BJ (cell line): ENCODE data around the gene GPR162. TPM values are rescaled to one million over a fixed set of nuclear protein-coding genes. Genes with fewer than 3 reads are reported as not detected.

Source experiments
- CTCF ChIA-PET: fragments of 350-600 bp; formaldehyde crosslinking; extraction: SDS; loops from one replicate; lab custom pipeline; 2021; ENCODE audit warnings: antibody characterized with exemption, inconsistent platforms; lab: Yijun Ruan, JAX
- POLR2A ChIA-PET: fragments of 300-600 bp; sonication (Branson Sonifier 250); formaldehyde crosslinking; extraction: SDS; loops from one replicate; lab custom pipeline; 2021; ENCODE audit warnings: antibody characterized with exemption; lab: Charles Lee
- DNase-seq: peaks from one replicate; pipeline ENCODE4 v3.0.0-alpha.2; 2011; ENCODE audit warnings: low read depth
- H3K27me3 ChIP-seq: 2 replicates; pipeline ENCODE4 v1.6.0; 2011; ENCODE audit warnings: low read length; ENCODE audit not compliant: control insufficient read depth, insufficient read depth
- H3K36me3 ChIP-seq: 2 replicates; pipeline ENCODE4 v1.5.1; 2011; ENCODE audit warnings: low read length; ENCODE audit not compliant: control insufficient read depth, insufficient read depth
- H3K4me3 ChIP-seq: 2 replicates; pipeline ENCODE4 v1.5.1; 2011; ENCODE audit warnings: low read depth, mild to moderate bottlenecking, control low read depth, low read length
- CTCF ChIP-seq: IDR thresholded peaks from 2 replicates; pipeline ENCODE4 v1.5.1; 2011; ENCODE audit warnings: low read depth, mild to moderate bottlenecking, control low read depth, inconsistent platforms, low read length, moderate library complexity; ENCODE audit not compliant: insufficient read depth
- polyA plus RNA-seq: library from polyadenylated mRNA; depleted of rRNA; stranded (reverse); fragments of >200 nt; gene quantifications from 2 replicates; pipeline ENCODE4 v1.2.3, GENCODE V29; 2011

The GPR162 gene
- polyA plus RNA-seq, 1 experiment: 6.6 TPM

GRCh38 chr12:6791931-6792520, 29.6 kb upstream of the GPR162 start:
- no peak for TF ChIP-seq CTCF
- CTCF ChIA-PET: interaction anchor here (0.9 to 2.9 kb wide), 5 partner anchors 13 to 39 kb away, joined by 3 to 14 read pairs (median 4); partner anchors contain the start of genes MLF2 and P3H3
- DNase-seq: no peak
- peaks cover 2% of the 10 kb centered on the region; the same call in 1 of the 2 replicates for H3K27me3 ChIP-seq
- POLR2A ChIA-PET: no interaction called here
- no peak overlapping the region for H3K4me3 ChIP-seq
- H3K36me3 ChIP-seq: no peaks in the 10 kb centered on the region

GRCh38 chr12:6792522-6793201, 29.0 kb upstream of the GPR162 start:
- Histone ChIP-seq H3K27me3 (peaks cover 2% of the 10 kb centered on the region; the same call in 1 of the 2 replicates), H3K4me3 (no peak overlapping the region), H3K36me3 (no peaks in the 10 kb centered on the region)
- no peak for DNase-seq
- ChIA-PET CTCF (interaction anchor here (0.9 to 2.9 kb wide), 6 partner anchors 9 to 39 kb away, joined by 3 to 14 read pairs (median 4); partner anchors contain the start of genes MLF2 and P3H3), POLR2A (interaction anchor here (0.5 kb wide), 1 partner anchor 21 kb away, joined by 7 read pairs; no protein-coding TSS in a partner anchor)
- TF ChIP-seq CTCF: no peak

GRCh38 chr12:6795088-6795487, 26.5 kb upstream of the GPR162 start:
- Histone ChIP-seq H3K36me3 (no peaks in the 10 kb centered on the region), H3K4me3 (no peak overlapping the region), H3K27me3 (peaks cover 4% of the 10 kb centered on the region; the same call in 1 of the 2 replicates)
- CTCF ChIA-PET: interaction anchor here (1.4 to 2.0 kb wide), 2 partner anchors 9 to 41 kb away, joined by 3 to 11 read pairs; partner anchors contain the start of gene MLF2
- DNase-seq: no peak
- POLR2A ChIA-PET: no interaction called here
- TF ChIP-seq CTCF: no peak

DNA sequence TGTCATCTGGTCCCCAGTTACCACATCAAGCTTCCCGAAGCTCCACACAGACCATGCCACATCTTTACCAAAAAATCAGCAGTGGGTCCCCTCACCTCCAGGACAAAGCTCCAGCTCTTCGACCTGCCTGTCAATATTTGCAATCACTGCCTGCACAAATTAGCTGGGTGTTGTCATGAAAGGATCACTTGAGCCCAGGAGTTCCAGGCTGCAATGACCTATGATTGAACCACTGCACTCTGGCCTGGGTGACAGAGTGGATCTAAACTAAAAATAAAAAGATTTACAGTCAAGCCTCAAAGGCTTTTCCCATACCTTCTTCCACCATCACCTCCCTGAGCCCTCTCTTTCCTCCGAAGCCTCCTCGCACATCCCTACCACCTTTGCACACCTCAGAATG, 25.0 kb upstream of the GPR162 start:
- peaks cover 4% of the 10 kb centered on the region; the same call in 1 of the 2 replicates for H3K27me3 ChIP-seq
- no peaks in the 10 kb centered on the region for H3K36me3 ChIP-seq
- ChIA-PET POLR2A (no interaction called here), CTCF (interaction anchor here (0.8 to 2.0 kb wide), 4 partner anchors 11 to 43 kb away, joined by 3 to 11 read pairs (median 4); partner anchors contain the start of gene MLF2)
- DNase-seq: no peak
- no peak for TF ChIP-seq CTCF
- no peak overlapping the region for H3K4me3 ChIP-seq

GRCh38 chr12:6799147-6799546, 22.5 kb upstream of the GPR162 start:
- CTCF ChIA-PET: interaction anchor here (1.0 kb wide), 1 partner anchor 15 kb away, joined by 3 read pairs; no protein-coding TSS in a partner anchor
- no peak for TF ChIP-seq CTCF
- Histone ChIP-seq H3K36me3 (no peaks in the 10 kb centered on the region), H3K4me3 (no peak overlapping the region), H3K27me3 (peaks cover 4% of the 10 kb centered on the region; the same call in 1 of the 2 replicates)
- no peak for DNase-seq
- POLR2A ChIA-PET: no interaction called here
